ENCODE measurements around the gene XRCC3.

DNA sequence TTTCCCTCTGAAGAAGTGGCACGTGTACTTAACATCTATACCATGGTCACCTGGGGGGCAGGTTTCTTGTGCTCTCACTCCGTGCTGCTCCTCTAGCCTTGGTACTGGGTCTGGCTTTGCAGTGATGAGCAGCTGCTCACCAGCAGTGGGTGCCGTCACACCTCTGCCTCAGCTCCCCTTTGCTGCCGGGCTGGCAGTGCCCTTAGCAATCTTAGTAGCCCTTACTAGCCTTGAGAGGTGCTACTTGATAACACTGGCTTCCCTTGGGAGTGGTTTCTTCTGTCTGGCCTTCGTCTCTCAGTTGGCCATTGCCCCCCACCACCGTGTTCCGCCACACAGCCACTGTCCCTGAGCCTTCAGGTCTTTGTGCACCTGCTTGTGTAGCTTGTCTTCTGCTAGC lies 63.7 kb downstream of the XRCC3 start:
- TF ChIP-seq, protein P1, sequence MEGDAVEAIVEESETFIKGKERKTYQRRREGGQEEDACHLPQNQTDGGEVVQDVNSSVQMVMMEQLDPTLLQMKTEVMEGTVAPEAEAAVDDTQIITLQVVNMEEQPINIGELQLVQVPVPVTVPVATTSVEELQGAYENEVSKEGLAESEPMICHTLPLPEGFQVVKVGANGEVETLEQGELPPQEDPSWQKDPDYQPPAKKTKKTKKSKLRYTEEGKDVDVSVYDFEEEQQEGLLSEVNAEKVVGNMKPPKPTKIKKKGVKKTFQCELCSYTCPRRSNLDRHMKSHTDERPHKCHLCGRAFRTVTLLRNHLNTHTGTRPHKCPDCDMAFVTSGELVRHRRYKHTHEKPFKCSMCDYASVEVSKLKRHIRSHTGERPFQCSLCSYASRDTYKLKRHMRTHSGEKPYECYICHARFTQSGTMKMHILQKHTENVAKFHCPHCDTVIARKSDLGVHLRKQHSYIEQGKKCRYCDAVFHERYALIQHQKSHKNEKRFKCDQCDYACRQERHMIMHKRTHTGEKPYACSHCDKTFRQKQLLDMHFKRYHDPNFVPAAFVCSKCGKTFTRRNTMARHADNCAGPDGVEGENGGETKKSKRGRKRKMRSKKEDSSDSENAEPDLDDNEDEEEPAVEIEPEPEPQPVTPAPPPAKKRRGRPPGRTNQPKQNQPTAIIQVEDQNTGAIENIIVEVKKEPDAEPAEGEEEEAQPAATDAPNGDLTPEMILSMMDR (IDR thresholded peaks at IDR 0.05), result no peak
- TF ChIP-seq POLR2A (IDR thresholded peaks at IDR 0.05), result no peak
